Activated CD8-positive, alpha-beta memory T cell treated with anti-CD3 and anti-CD28 coated beads, Interleukin-2, amount 50 U/mL, for 48 hours (primary cell): ENCODE measurements around the gene RPS16.

Experiments used
- DNase-seq: peaks from one replicate; pipeline ENCODE4 v3.0.0-alpha.2; 2020

RPS16 gene

GRCh38 chr19:39417463-39418181, 18.1 kb downstream of the RPS16 start:
- DNase-seq, result no peak

- DNase-seq, result peak; percentile 51
Observed at GRCh38 chr19:39416152-39417120, 19.3 kb downstream of the RPS16 start.

- DNase-seq, result peak; percentile 50
Observed at GRCh38 chr19:39415111-39416046, 20.4 kb downstream of the RPS16 start.

- peak; percentile 62 for DNase-seq
Observed at GRCh38 chr19:39413911-39414608, 21.7 kb downstream of the RPS16 start.

GRCh38 chr19:39413272-39413910, 22.4 kb downstream of the RPS16 start:
- peak; percentile 67 for DNase-seq

- no peak for DNase-seq
Observed at GRCh38 chr19:39412867-39413271, 22.9 kb downstream of the RPS16 start.

- DNase-seq, result peak; percentile 100
Observed at GRCh38 chr19:39412100-39412866, 23.5 kb downstream of the RPS16 start, which contains the start of gene PLEKHG2. Gene PLEKHG2 (plus strand): TSS chr19:39412669. CDS start chr19:39414087, 1,418 bp downstream.

- peak; percentile 90 for DNase-seq
Observed at GRCh38 chr19:39411832-39412099, 24.0 kb downstream of the RPS16 start.

GRCh38 chr19:39411081-39411831, 24.5 kb downstream of the RPS16 start:
- peak; percentile 65 for DNase-seq

GRCh38 chr19:39410831-39411080, 25.0 kb downstream of the RPS16 start:
- no peak for DNase-seq

GRCh38 chr19:39410017-39410830, 25.5 kb downstream of the RPS16 start:
- peak; percentile 86 for DNase-seq

- peak; percentile 93 for DNase-seq
Observed at GRCh38 chr19:39409208-39410016, 26.3 kb downstream of the RPS16 start.

- DNase-seq, result peak; percentile 71
Observed at GRCh38 chr19:39408392-39409207, 27.1 kb downstream of the RPS16 start.

- peak; percentile 80 for DNase-seq
Observed at GRCh38 chr19:39407660-39408391, 27.9 kb downstream of the RPS16 start.

GRCh38 chr19:39407410-39407659, 28.4 kb downstream of the RPS16 start:
- no peak for DNase-seq

- peak; percentile 95 for DNase-seq
Observed at GRCh38 chr19:39406656-39407409, 28.9 kb downstream of the RPS16 start, which contains the start of gene ZFP36. Gene ZFP36 (plus strand): TSS chr19:39406847. CDS start chr19:39406905, 58 bp downstream.
